Islet precursor cell (in vitro differentiated cells): ENCODE data around the gene PITX1.
"Not testable (repeated sequence)": the region's sequence is repeated elsewhere in the genome, so short reads cannot be mapped to it uniquely, and the experiment has no call there.

Source experiments
- DNase-seq: peaks from one replicate; pipeline ENCODE4 v3.0.0-alpha.2; 2018

The PITX1 gene

DNA sequence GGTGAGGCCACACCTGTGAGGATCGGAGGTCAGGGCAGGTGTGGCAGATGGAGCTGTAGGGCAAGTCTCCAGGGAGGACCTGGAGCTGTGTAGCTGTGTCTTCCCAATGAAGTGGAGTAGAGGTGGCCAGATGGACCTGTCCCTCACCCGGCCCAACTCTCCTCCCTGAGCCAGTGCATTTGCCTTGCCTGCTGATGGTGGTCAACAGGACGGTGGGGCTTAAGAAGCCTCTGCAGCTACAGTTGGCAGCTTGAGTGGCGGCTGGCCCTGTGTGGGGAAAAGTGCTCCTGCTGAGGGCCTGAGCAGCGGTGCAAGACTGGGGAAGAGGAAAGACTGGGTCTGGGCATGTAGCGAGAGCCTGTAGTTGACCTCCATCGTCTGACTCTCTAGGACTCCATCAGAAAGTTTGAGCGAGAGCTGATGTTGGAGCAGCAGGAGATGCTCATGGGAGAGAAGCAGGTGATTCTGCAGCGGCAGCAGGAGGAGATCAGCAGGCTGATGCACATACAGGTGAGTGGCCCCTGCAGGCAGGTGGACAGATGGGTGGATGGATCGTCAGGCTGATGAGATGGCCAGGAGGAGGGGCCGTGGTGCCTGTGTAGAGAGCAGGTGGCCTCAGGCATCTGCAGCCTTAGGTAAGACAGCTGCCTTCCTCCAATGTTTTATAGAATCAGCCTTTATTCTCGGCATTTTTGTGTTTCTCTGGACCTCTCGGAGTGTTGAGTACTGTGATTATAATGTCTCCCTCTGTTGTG is 24.9 kb downstream of the PITX1 start:
- peak; percentile 52 for DNase-seq

DNA sequence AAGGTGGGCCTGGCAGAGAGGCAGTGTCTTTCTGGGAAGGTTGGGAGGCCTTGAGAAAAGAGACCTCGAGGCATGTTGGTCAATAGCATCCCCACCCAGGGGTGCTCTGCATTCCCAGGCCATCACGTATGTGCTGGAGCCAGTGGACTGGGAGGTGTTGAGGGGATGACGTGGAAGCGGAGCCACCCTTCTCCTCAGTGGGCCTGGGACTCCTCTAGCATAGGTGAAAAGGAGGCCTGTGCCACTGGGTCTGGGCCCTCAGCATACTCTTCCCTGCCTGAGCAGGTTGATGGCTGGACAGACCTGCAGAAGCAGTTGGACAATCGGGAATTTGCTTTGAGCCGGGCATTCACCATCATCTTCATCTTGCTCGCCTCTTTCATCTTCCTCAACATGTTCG is 25.5 kb downstream of the PITX1 start:
- no peak for DNase-seq

DNA sequence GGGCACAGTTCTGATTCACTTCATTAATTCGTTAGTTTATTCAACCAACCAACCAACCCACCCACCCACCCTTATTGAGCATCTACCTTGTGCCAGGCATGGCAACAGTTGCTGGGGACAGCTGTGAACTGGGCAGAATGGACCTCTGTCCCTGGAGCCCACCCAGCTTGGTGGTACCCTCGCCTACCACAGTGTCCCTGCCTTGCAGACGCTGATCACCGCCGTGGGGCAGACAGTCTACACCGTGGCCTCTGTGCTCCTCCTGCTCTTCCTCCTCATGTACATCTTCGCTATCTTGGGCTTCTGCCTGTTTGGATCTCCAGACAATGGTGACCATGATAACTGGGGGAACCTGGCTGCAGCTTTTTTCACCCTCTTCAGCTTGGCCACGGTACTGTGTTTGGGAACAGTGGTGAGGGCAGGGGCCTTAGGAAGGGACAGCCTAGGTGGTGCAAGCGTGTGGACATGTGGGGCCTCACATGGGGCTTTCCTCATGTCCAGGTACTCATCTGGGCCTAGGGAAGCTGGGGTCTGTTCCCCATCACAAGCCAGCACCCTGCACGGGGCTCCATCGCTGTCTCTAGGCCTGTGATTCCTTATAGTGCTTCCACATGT is 26.2 kb downstream of the PITX1 start:
- no peak for DNase-seq

DNA sequence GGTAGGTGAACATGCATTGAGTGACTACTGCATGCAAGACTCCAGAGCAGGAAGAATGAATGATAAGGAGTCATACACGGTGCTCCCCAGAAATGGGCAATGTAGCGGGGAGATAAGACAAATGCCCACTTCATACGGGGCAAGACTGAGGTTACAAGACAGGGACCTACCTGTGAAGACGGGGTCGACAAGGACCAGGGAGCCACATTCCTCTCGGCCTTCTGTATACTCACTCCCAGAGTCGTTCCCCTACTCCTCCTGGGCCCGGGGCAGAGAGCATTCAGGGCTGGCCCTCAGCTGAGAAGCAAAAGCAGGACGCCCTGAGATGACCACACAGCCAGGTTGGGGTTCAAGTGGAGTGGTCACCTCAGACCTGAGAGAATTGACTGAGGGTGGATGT is 26.7 kb downstream of the PITX1 start:
- DNase-seq, result no peak

DNA sequence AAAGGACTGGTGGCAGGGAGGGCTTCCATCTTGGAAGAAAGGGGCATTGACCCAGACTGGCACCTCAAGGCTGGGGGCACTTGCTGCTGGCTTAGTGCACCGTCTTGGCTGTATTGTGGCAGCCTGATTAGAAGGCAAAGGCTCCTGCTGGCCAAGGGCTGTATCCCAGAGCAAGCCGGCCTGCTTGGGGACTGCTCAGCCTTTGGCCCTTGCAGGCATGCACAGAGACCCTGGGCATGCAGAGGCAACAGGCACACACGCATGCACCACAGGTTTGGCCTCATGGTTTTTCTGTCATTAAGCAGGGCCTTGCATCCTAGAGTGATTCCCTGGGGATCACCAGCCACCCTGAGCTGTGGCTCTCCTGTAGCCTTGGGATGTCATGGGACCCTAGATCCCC is 29.0 kb downstream of the PITX1 start:
- DNase-seq, result no peak

DNA sequence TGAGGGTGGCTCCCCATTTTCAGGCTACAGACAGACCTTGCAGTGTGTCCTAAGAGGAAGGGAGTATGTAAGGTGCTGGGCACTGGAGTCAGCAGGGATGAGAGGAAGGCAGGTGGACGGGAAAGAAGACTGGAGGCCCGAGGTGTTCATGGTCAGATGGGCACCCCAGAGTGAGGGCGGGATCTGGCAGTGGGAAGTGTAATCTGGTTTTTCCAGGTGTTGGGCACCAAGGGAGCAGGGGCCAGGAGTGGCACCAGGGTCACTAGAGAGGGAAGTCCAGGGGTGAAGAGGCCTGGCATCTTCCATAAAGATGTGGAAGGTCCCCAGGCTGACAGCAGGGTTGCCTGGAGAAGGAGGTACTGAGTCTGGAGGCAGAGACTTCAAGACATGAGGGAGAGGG is 29.7 kb downstream of the PITX1 start:
- no peak for DNase-seq

DNA sequence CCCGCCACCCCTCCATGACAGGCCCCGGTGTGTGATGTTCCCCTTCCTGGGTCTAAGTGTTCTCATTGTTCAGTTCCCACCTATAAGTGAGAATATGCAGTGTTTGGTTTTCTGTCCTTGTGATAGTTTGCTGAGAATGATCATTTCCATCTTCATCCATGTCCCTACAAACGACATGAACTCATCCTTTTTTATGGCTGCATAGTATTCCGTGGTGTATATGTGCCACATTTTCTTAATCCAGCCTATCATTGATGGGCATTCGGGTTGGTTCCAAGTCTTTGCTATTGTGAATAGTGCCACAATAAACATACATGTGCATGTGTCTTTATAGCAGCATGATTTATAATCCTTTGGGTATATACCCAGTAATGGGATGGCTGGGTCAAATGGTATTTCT is 36.0 kb downstream of the PITX1 start:
- DNase-seq, result not testable (repeated sequence)

DNA sequence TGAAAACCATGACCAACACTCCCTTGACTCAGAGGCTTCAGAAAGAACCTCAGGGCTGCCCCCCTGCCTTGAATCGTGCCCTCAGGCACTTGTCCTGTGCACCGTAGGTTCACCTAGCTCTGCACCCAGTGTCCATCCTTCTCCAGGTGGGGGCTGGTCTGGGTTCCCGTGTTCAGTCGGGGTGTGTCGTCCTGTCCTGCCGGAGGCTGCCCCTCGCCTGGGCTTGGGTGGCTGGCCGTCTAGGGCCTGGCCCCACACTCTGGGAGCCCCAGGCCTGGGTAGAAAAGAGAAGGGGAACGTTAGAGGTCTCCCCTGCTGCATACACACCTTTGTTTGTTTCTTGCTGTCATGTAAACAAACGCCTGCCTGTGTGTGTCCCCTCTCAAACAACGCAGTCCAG is 37.0 kb downstream of the PITX1 start:
- no peak for DNase-seq

DNA sequence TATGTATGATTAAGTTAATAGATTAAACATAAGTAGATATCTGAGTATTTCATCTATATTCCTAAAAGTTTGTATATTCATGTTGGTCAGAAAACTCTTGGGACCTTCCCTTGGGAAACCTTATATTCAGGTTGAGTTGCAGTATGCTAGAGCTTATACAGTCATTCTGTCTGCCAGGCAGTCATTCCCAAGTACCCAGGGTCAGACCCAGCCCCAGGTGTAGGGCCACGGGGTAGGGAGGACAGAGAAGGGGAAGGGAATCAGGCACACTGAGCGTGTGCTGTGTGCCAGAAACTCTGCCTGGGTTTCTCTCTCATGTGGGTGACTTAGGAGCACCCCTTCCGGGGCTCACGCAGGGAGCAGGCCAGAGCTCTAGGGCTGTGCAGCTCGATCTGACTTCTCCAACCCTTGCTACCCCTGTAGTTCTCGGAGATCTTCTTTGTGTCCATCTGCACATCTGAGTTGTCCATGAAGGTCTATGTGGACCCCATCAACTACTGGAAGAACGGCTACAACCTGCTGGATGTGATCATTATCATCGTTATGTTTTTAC is 38.1 kb downstream of the PITX1 start:
- DNase-seq, result no peak

DNA sequence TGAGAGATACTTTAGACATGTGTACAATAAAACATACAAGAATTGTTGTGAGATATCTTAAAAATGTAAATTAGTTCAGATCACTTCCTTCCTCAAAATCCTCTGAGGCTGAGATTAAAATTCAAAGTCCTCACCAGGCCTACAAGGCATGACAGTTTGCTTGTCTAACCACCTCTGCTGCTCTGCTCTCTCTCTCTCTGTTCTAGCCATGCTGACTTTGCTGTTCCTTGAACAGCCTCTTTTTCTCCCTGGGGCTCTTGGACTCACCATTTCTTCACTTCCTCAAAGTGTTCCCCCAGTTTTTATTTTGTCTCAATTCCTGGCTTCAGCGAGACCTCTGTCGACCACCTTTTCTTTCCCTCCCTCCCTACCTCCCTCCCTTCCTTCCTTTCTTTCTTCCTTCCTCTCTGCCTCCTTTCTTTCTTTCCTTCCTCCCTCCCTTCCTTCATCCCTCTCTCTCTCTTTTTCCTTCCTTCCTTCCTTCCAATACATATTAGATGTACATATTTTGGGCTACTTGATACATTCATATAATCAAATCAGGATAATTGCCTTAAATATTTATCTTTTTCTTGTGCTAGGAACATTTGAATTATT is 39.4 kb downstream of the PITX1 start:
- no peak for DNase-seq

DNA sequence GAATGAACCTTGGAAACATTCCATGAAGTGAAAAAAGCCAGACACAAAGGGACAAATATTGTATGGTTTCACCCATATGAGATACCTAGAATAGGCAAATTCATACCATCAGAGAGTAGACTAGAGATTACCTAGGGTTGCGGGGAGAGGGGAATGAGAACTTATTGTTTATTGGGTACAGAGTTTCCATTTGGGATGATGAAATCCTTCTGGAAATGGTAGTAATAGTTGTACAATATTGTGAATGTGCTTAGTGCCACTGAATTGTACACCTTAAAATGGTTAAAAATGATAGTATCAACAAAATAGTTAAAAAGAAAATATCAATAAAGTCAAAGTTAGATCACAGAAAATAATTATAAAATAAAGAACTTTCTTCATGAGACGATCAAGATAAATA is 40.9 kb downstream of the PITX1 start:
- no peak for DNase-seq

DNA sequence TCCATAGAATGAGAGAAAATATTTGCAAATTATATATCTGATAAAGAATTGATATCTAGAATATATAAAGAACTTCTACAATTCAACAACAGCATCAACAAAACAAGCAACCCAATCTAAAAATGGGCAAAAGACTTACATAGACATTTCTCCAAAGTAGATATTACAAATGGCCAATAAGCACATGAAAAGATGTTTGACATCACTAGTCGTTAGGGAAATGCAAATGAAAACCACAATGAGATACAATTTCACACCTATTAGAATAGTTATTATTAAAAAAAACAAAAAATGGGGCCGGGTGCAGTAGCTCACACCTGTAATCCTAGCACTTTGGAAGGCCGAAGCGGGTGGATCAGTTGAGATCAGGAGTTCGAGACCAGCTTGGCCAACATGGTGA is 41.9 kb downstream of the PITX1 start:
- DNase-seq, result no peak

DNA sequence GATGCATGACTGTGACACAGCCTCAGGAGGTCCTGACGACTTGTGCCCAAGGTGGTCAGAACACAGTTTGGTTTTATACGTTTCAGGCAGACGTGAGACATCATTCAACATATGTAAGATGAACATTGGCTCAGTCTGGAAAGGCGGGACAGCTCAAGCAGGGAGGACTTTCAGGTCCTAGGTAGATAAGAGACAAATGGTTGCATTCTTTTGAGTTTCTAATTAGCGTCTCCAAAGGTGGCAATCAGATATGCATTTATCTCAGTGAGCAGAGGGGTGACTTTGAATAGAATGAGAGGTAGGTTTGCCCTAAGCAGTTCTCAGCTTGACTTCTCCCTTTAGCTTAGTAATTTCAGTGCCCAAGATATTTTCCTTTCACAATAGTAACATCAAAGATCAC is 43.8 kb downstream of the PITX1 start:
- not testable (repeated sequence) for DNase-seq

DNA sequence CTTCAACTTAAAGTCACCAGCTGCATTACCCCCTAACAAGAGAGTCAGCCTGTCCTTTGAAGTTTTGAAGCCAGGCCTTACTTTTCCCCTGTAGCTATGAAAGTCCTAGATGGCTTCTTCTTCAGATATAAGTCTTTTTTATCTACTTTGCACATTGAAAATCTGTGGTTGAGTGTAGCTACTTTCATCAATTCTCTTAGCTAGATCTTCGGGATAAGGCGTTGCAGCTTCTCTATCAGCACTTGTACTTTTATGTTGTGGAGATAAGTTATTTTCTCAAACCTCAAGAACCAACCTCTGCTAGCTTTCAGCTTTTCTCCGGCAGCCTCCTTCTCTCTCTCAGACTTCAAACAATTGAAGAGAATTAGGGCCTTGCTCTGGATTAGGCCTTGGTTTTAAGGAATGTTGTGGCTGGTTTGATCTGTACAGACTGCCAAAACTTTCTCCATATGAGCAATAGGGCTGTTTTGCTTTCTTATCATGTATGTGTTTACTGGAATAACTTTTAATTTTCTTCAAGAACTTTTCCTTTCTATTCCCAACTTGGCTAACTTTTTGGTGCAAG is 44.7 kb downstream of the PITX1 start:
- DNase-seq, result no peak

DNA sequence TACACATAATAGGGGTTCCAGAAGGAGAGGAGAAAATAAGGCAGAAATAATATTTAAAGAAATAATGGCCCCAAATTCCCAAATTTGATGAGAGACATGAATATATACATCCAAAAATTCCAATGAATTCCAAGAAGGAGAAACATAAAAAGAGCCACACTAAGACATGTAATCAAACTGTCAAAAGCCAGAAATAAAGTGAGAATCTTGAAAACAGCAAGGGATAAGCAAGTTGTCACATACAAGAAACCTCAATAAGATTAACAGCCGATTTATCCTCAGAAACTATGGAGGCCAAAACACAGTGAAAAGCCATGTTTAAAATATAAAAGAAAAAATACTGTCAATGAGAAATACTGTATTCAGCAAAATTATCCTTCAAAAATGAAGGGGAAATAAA is 51.8 kb downstream of the PITX1 start:
- no peak for DNase-seq

DNA sequence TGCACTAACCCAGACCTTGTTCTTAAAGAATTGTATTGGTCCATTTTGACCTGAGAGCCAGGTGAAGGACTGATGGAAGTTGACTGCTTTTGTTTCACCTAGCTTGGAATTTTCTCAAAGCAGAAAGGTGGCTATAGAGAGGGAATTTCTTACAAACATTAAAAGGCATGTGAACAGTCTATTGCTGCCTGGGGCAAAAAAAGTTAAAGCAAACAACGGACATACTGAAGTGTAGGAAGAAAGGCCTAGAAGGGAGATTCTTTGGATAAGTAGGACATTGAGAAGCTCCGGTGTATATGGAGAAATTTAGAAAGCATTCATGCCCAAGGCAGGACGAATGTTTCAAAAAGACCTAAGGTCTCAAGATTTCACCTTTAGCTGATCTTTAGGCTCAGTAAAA is 54.6 kb downstream of the PITX1 start:
- DNase-seq, result no peak
